ENCODE results near the gene COL6A2.

COL6A2 gene

GRCh38 chr21:46115441-46116188 is 17.7 kb downstream of the COL6A2 start:
- DNase-seq = no peak

GRCh38 chr21:46116189-46116775 is 18.4 kb downstream of the COL6A2 start:
- no peak for DNase-seq

GRCh38 chr21:46116776-46117585 is 19.1 kb downstream of the COL6A2 start:
- no peak for DNase-seq

GRCh38 chr21:46117586-46118315 is 19.8 kb downstream of the COL6A2 start:
- DNase-seq = no peak

- DNase-seq = no peak
Measured at GRCh38 chr21:46118316-46119143, 20.6 kb downstream of the COL6A2 start.

- no peak for DNase-seq
Measured at GRCh38 chr21:46119144-46119636, 21.3 kb downstream of the COL6A2 start.

GRCh38 chr21:46119637-46120271 is 21.8 kb downstream of the COL6A2 start:
- DNase-seq = no peak

- no peak for DNase-seq
Measured at GRCh38 chr21:46120301-46121285, 22.7 kb downstream of the COL6A2 start.

GRCh38 chr21:46121286-46122221 is 23.6 kb downstream of the COL6A2 start:
- no peak for DNase-seq

- DNase-seq = peak; percentile 40
Measured at GRCh38 chr21:46122237-46122671, 24.3 kb downstream of the COL6A2 start.

GRCh38 chr21:46122758-46123683 is 25.1 kb downstream of the COL6A2 start:
- DNase-seq = no peak

GRCh38 chr21:46124083-46124925 is 26.4 kb downstream of the COL6A2 start:
- no peak for DNase-seq

GRCh38 chr21:46124926-46125845 is 27.3 kb downstream of the COL6A2 start:
- no peak for DNase-seq

GRCh38 chr21:46125846-46126301 is 28.0 kb downstream of the COL6A2 start:
- no peak for DNase-seq

Data from fibroblast of upper back skin (primary cell).